Prostate gland (tissue), 2 donors: Measurements from ENCODE around the gene SLC39A3. TPM values are rescaled to one million over a fixed set of nuclear protein-coding genes. Genes with fewer than 3 reads are reported as not detected.

Experiments
- DNase-seq: peaks from one replicate; pipeline ENCODE4 v3.0.0-alpha.2; 2019; ENCODE audit warnings: low spot score
- H3K27ac ChIP-seq, 2 donors: fragments of 200-600 bp; sonication (generic); 2 replicates each; pipeline ENCODE4 v1.5.1; 2017 to 2019
- H3K27me3 ChIP-seq: fragments of 200-600 bp; sonication (generic); replicated peaks from 2 replicates; pipeline ENCODE4 v1.5.1; 2019; ENCODE audit not compliant: insufficient read depth
- H3K36me3 ChIP-seq, 2 donors: fragments of 200-600 bp; sonication (generic); 1 replicate in 1 of 2; 2 replicates in 1 of 2; pipeline versions ENCODE4 v1.5.1 to v1.8.1; 2017 to 2019
- H3K4me1 ChIP-seq: fragments of 200-600 bp; sonication (generic); replicated peaks from 2 replicates; pipeline ENCODE4 v1.5.1; 2019
- H3K4me3 ChIP-seq, 2 donors: fragments of 200-600 bp; sonication (generic); 2 replicates each; pipeline ENCODE4 v1.5.1; 2017 to 2019
- H3K9me3 ChIP-seq: fragments of 200-600 bp; sonication (generic); 2 replicates; pipeline ENCODE4 v1.5.1; 2017
- CTCF ChIP-seq, 4 experiments: fragments of 200-600 bp in 2 of 4; fragments of 450-650 bp in 2 of 4; sonication (generic) in 2 of 4; IDR thresholded peaks; 1 replicate in 3 of 4; 2 replicates in 1 of 4; pipeline ENCODE4 v1.5.1; 2016 to 2019; ENCODE audit warnings: antibody characterized with exemption in 4 of 4, mild to moderate bottlenecking in 2 of 4, moderate library complexity in 2 of 4
- POLR2A ChIP-seq: fragments of 450-650 bp; IDR thresholded peaks from one replicate; pipeline ENCODE4 v1.6.1; 2016; ENCODE audit warnings: antibody characterized with exemption, mild to moderate bottlenecking
- POLR2AphosphoS5 ChIP-seq: sonication (generic); formaldehyde crosslinking; IDR thresholded peaks from one replicate; pipeline ENCODE4 v1.6.1; 2017; ENCODE audit warnings: antibody characterized with exemption
- WGBS: methylation state at CpG from one replicate; pipeline ENCODE4 v1.1.5; 2018; 5-methylcytosine and 5-hydroxymethylcytosine counted together
- intact Hi-C: fragments of 100-400 bp; cut with DNase I; formaldehyde crosslinking; loops from one replicate; pipeline ENCODE4 v1.14.2; 2022
- total RNA-seq, 2 donors: library from RNA; depleted of rRNA; stranded (reverse); fragments of >200 nt; gene quantifications; one replicate each; pipeline ENCODE4 v1.1.0, GENCODE V29; 2016

SLC39A3 gene
- total RNA-seq, 2 donors from 2014 or later = 46.6 to 67.9 TPM

DNA sequence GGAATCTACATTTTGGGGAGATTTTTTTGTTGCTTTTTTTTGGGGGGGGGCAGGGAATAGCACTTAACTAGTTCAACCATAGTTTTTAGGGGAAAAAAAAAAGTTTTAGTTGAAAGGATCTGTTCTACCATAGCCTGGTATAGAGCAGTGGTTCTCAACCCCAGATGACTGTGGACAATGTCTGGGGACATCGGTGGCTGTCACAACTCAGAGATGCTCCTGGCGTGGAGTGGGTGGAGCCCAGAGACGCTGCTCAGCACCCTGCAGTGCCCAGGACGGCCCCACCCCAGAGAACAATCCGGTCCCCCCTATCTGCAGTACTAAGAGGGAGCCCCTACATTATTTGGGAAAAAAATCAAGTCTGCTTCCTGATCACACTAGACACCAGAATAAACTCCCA lies 45.6 kb downstream of the SLC39A3 start:
- no peak overlapping the region for H3K4me3 ChIP-seq
- TF ChIP-seq POLR2AphosphoS5 (no peak), POLR2A (no peak), CTCF (IDR thresholded peaks at IDR 0.05) (no peak)
- no peak overlapping the region for H3K27ac ChIP-seq
- 74% methylated on average over 5 of the region's 5 CpGs for WGBS
- DNase-seq = no peak
- H3K36me3 ChIP-seq = no peaks in the 10 kb centered on the region
- H3K9me3 ChIP-seq = no peaks in the 10 kb centered on the region
- no peaks in the 10 kb centered on the region for H3K27me3 ChIP-seq
- intact Hi-C loops = loop anchor here (2.0 kb wide), 1 partner anchor 19 kb away; no protein-coding TSS in a partner anchor
- no peaks in the 10 kb centered on the region for H3K4me1 ChIP-seq

- H3K9me3 ChIP-seq = no peaks in the 10 kb centered on the region
- H3K27me3 ChIP-seq = no peaks in the 10 kb centered on the region
- no peaks in the 10 kb centered on the region for H3K4me1 ChIP-seq
- no peak overlapping the region for H3K27ac ChIP-seq
- H3K4me3 ChIP-seq = no peak overlapping the region
- 52% methylated on average over 12 of the region's 12 CpGs for WGBS
- H3K36me3 ChIP-seq = no peaks in the 10 kb centered on the region
- intact Hi-C loops = loop anchor here (2.0 kb wide), 1 partner anchor 19 kb away; no protein-coding TSS in a partner anchor
- TF ChIP-seq CTCF (IDR thresholded peaks at IDR 0.05) (no peak), POLR2A (no peak), POLR2AphosphoS5 (no peak)
- no peak for DNase-seq
Measured at GRCh38 chr19:2693492-2694160, 46.2 kb downstream of the SLC39A3 start.

DNA sequence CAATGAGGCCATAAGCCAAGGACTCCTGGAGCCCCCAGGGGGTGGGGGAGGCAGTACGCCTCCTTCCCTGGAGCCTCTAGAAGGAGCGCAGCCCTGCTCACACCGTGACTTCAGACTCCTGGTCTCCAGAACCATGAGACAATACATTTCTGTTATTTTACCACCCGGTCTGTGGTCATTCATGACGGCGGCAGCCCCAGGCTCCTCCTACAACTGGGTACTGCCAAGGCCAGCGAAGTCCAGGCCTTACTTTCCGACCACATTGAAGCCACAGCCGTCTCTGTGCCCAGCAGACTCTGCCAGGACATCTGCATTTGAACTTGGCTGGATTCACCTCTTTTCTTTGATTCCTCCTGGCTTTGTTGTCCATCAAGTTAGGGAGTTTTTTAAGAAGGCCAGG lies 47.9 kb downstream of the SLC39A3 start:
- H3K4me3 ChIP-seq = no peak overlapping the region
- H3K4me1 ChIP-seq = no peaks in the 10 kb centered on the region
- no peaks in the 10 kb centered on the region for H3K9me3 ChIP-seq
- intact Hi-C loops = no loop called here
- H3K36me3 ChIP-seq = no peaks in the 10 kb centered on the region
- H3K27ac ChIP-seq = no peak overlapping the region
- 85% methylated on average over 9 of the region's 9 CpGs for WGBS
- TF ChIP-seq POLR2A (no peak), CTCF (IDR thresholded peaks at IDR 0.05) (no peak), POLR2AphosphoS5 (no peak)
- DNase-seq = no peak
- no peaks in the 10 kb centered on the region for H3K27me3 ChIP-seq

DNA sequence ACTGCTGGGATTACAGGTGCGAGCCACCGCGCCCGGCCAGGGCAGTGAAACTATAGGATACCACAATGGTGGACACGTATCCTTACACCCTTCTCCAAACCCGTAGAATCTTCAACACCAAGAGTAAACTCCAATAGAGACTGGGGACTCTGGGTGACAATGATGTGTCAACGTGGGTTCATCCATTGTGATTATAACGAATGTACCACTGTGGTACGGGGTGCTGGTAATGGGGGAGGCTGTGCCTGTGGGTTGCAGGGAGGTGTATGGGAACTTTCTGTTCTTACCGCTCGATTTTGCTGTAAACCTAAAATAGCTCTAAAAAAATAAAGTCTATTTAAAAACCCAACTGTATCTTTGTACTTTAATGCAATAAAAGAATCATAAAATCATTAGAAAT lies 49.0 kb downstream of the SLC39A3 start:
- no peaks in the 10 kb centered on the region for H3K9me3 ChIP-seq
- WGBS = 91% methylated on average over 11 of the region's 11 CpGs
- no peaks in the 10 kb centered on the region for H3K27me3 ChIP-seq
- no peak for DNase-seq
- H3K4me1 ChIP-seq = no peaks in the 10 kb centered on the region
- no peaks in the 10 kb centered on the region for H3K36me3 ChIP-seq
- TF ChIP-seq CTCF (IDR thresholded peaks at IDR 0.05) (no peak), POLR2AphosphoS5 (no peak), POLR2A (no peak)
- H3K27ac ChIP-seq = no peak overlapping the region
- intact Hi-C loops = no loop called here
- H3K4me3 ChIP-seq = no peak overlapping the region

DNA sequence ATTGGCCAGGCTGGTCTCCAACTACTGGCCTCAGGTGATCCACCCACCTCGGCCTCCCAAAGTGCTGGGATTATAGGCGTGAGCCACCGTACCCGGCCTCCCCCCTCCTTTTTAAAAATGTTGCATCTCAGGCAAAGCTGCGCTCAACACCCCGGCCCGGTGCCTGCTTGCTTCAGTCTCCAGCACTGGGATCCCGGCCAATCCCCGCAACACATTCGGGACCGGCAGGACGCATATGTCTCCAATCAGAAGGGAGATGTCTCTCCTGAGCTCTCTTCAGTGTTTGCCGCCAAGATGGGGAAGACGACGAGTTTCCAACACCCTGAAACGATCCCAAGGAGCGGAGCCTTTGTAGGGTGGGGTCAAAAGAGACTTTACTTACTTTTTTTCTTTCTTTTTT lies 53.5 kb downstream of the SLC39A3 start:
- H3K36me3 ChIP-seq = no peaks in the 10 kb centered on the region
- H3K27me3 ChIP-seq = no peaks in the 10 kb centered on the region
- intact Hi-C loops = no loop called here
- DNase-seq = no peak
- no peak for TF ChIP-seq POLR2AphosphoS5
- TF ChIP-seq POLR2A = no peak
- TF ChIP-seq CTCF (IDR thresholded peaks at IDR 0.05) = no peak
- H3K27ac ChIP-seq = no peak overlapping the region
- WGBS = 90% methylated on average over 17 of the region's 17 CpGs
- H3K9me3 ChIP-seq = no peaks in the 10 kb centered on the region
- no peak overlapping the region for H3K4me3 ChIP-seq
- no peaks in the 10 kb centered on the region for H3K4me1 ChIP-seq
